HG03280 (cell line): Measurements from ENCODE around the gene HIPK1.
"Not testable (repeated sequence)": the region's sequence is repeated elsewhere in the genome, so short reads cannot be mapped to it uniquely, and the experiment has no call there.

Experiments
- ATAC-seq: cut with Tn5 transposase; IDR thresholded peaks from one replicate; pipeline ENCODE4 v1.9.1; 2021; ENCODE audit warnings: mild to moderate bottlenecking, moderate library complexity; ENCODE audit not compliant: unreplicated experiment

Gene HIPK1

GRCh38 chr1:113980110-113980509, 51.0 kb downstream of the HIPK1 start:
- ATAC-seq = no peak

GRCh38 chr1:113981962-113982931, 53.1 kb downstream of the HIPK1 start:
- ATAC-seq = no peak

GRCh38 chr1:113982949-113983348, 53.8 kb downstream of the HIPK1 start:
- ATAC-seq = no peak

- no peak for ATAC-seq
Measured at GRCh38 chr1:113983391-113983790, 54.3 kb downstream of the HIPK1 start.

GRCh38 chr1:113983826-113984225, 54.7 kb downstream of the HIPK1 start:
- no peak for ATAC-seq

- ATAC-seq = no peak
Measured at GRCh38 chr1:113984710-113985109, 55.6 kb downstream of the HIPK1 start.

GRCh38 chr1:113986802-113987201, 57.7 kb downstream of the HIPK1 start:
- ATAC-seq = no peak

GRCh38 chr1:113987259-113987658, 58.1 kb downstream of the HIPK1 start:
- ATAC-seq = no peak

- no peak for ATAC-seq
Measured at GRCh38 chr1:113990530-113990929, 61.4 kb downstream of the HIPK1 start.

GRCh38 chr1:113990961-113991360, 61.8 kb downstream of the HIPK1 start:
- no peak for ATAC-seq

- ATAC-seq = no peak
Measured at GRCh38 chr1:113991467-113991997, 62.4 kb downstream of the HIPK1 start.

GRCh38 chr1:113993072-113993471, 63.9 kb downstream of the HIPK1 start:
- ATAC-seq = no peak

GRCh38 chr1:113993766-113994165, 64.6 kb downstream of the HIPK1 start:
- no peak for ATAC-seq

GRCh38 chr1:113995382-113995781, 66.3 kb downstream of the HIPK1 start:
- ATAC-seq = no peak

- no peak for ATAC-seq
Measured at GRCh38 chr1:113998361-113998760, 69.2 kb downstream of the HIPK1 start.

- no peak for ATAC-seq
Measured at GRCh38 chr1:113999233-113999632, 70.1 kb downstream of the HIPK1 start.

- no peak for ATAC-seq
Measured at GRCh38 chr1:113999799-114000198, 70.7 kb downstream of the HIPK1 start.

GRCh38 chr1:114000406-114000805, 71.3 kb downstream of the HIPK1 start:
- no peak for ATAC-seq

GRCh38 chr1:114002492-114003239, 73.5 kb downstream of the HIPK1 start:
- no peak for ATAC-seq

- ATAC-seq = no peak
Measured at GRCh38 chr1:114003431-114003830, 74.3 kb downstream of the HIPK1 start.

- not testable (repeated sequence) for ATAC-seq
Measured at GRCh38 chr1:114006825-114007224, 77.7 kb downstream of the HIPK1 start.
